ENCODE results near the gene DCLK2. TPM values are rescaled to one million over a fixed set of nuclear protein-coding genes. Genes with fewer than 3 reads are reported as not detected.

DCLK2 gene
- total and polyA plus RNA-seq, 2 of the 13 experiments (the other 11 are each of a cell fraction or from before 2014, with no cell fraction given), result not detected

DNA sequence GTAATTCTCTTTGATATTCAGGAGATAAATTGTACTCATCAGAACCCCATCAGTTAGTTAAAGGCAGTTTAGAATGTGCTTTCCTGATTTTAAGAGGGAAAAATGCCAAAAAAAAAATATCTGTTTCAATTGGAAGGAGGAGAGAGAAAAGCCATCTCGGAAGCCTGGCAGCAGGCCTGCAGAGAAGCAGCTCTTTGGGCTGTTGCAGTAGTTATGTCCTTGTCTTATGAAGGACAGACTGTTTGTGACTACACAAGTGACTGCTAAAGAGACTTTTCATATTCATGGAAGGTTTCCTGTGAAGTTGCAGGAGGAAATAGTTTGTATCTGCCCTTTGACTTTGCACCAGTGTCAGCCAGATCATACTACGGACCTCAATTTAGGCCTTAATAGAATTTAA lies 88.8 kb downstream of the DCLK2 start:
- 8% methylated on average over 2 of the region's 2 CpGs for WGBS (ENCODE audit: low lambda C conversion rate)
- no peak for TF ChIP-seq STAT5B (CRISPR knock-in tag; IDR thresholded peaks at IDR 0.05)
- TF ChIP-seq TEAD3 (CRISPR knock-in tag; optimal IDR thresholded peaks at IDR 0.05; ENCODE audit: borderline replicate concordance), result no peak
- TF ChIP-seq TAF1 (CRISPR knock-in tag; IDR thresholded peaks at IDR 0.05), result no peak
- no peak for TF ChIP-seq ZNF256 (CRISPR knock-in tag; conservative IDR thresholded peaks at IDR 0.05)
- TF ChIP-seq ZNF230 (CRISPR knock-in tag; IDR thresholded peaks at IDR 0.05), result no peak
- TF ChIP-seq MTF2 (CRISPR knock-in tag; IDR thresholded peaks at IDR 0.05; ENCODE audit: borderline replicate concordance), result no peak
- TF ChIP-seq ATM (IDR thresholded peaks at IDR 0.05; ENCODE audit: borderline replicate concordance), result no peak
- TF ChIP-seq SP4 (CRISPR knock-in tag; IDR thresholded peaks at IDR 0.05), result no peak
- no peak for TF ChIP-seq DMAP1 (CRISPR knock-in tag; IDR thresholded peaks at IDR 0.05)
- TF ChIP-seq ZNF33B (CRISPR knock-in tag; IDR thresholded peaks at IDR 0.05), result no peak
- no peak for TF ChIP-seq ETV6 (CRISPR knock-in tag; conservative IDR thresholded peaks at IDR 0.05)
- no peak for TF ChIP-seq MED8 (CRISPR knock-in tag; IDR thresholded peaks at IDR 0.05; ENCODE audit: insufficient replicate concordance)
- TF ChIP-seq KLF11 (CRISPR knock-in tag; IDR thresholded peaks at IDR 0.05), result no peak
- no peak for TF ChIP-seq SIX1 (CRISPR knock-in tag; IDR thresholded peaks at IDR 0.05; ENCODE audit: borderline replicate concordance)
- TF ChIP-seq, protein P1, sequence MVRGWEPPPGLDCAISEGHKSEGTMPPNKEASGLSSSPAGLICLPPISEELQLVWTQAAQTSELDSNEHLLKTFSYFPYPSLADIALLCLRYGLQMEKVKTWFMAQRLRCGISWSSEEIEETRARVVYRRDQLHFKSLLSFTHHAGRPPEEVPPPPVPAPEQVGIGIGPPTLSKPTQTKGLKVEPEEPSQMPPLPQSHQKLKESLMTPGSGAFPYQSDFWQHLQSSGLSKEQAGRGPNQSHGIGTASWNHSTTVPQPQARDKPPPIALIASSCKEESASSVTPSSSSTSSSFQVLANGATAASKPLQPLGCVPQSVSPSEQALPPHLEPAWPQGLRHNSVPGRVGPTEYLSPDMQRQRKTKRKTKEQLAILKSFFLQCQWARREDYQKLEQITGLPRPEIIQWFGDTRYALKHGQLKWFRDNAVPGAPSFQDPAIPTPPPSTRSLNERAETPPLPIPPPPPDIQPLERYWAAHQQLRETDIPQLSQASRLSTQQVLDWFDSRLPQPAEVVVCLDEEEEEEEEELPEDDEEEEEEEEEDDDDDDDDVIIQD (CRISPR knock-in tag; IDR thresholded peaks at IDR 0.05; ENCODE audit: low read depth), result no peak
- TF ChIP-seq JUND (CRISPR knock-in tag; IDR thresholded peaks at IDR 0.05), result no peak
- Histone ChIP-seq H3K79me2 (ENCODE audit: insufficient read depth, low read length) (no peaks in the 10 kb centered on the region), H3K9ac (ENCODE audit: insufficient read depth, low read depth, low read length) (no peak overlapping the region), H3K27me3 (ENCODE audit: control insufficient read depth in 1 of 2, insufficient read depth in 2 of 2, low read length in 2 of 2) (no peaks in the 10 kb centered on the region; a peak in 1 of 5 replicates), H3K27ac (ENCODE audit: extremely low read length, insufficient read depth, low read length) (no peak overlapping the region), H4K20me1 (ENCODE audit: insufficient read depth, low read length) (no peaks in the 10 kb centered on the region), H3K4me2 (ENCODE audit: low read depth, low read length) (no peak overlapping the region), H3K9me3 (ENCODE audit: low read length) (no peaks in the 10 kb centered on the region), H3K4me1 (ENCODE audit: insufficient read depth, low read length) (no peaks in the 10 kb centered on the region), H2AFZ (ENCODE audit: low read length) (no peak overlapping the region), H3K4me3 (replicated peaks in 1 of 3; ENCODE audit: insufficient read depth in 1 of 3, low read depth in 2 of 3, low read length in 3 of 3) (no peak overlapping the region), H3K36me3 (replicated peaks in 1 of 2; ENCODE audit: control insufficient read depth in 1 of 2, insufficient read depth in 2 of 2, low read length in 2 of 2) (no peaks in the 10 kb centered on the region)
- ChIA-PET CTCF (ENCODE audit: low intra/inter-chr PET ratio, low total read pairs) (no interaction called here), POLR2A (no interaction called here)
- BruUV-seq (replicated peaks), result no TSS peak
- ATAC-seq (no peak), FAIRE-seq (no peak), DNase-seq (ENCODE audit: low spot score) (no peak)
- in situ Hi-C loops (cut with HindIII; ENCODE audit: extremely low pct_ligation_motif_present, low pct_unique_long_range_greater_than_20kb), result no loop called here
- intact Hi-C loops (cut with micrococcal nuclease; ENCODE audit: unreplicated experiment), result no loop called here
